GM12878 (cell line): ENCODE measurements around the gene RTN4R. TPM values are rescaled to one million over a fixed set of nuclear protein-coding genes. Genes with fewer than 3 reads are reported as not detected.

Source experiments
- ATAC-seq: fragments of 200-7000 bp; cut with Tn5 transposase; 3 replicates; pipeline ENCODE4 v1.9.1; 2020; ENCODE audit warnings: mild to moderate bottlenecking, moderate library complexity
- BruUV-seq: library from RNA; stranded (reverse); fragments of 400-500 nt; replicated peaks from 2 replicates; lab custom pipeline; 2021; lab: Mats Ljungman, UMichigan
- CTCF ChIA-PET: fragments of 300-600 bp; sonication (Branson Sonifier 250); formaldehyde crosslinking; extraction: SDS; loops from one replicate; lab custom pipeline; 2021; ENCODE audit warnings: inconsistent platforms; lab: Yijun Ruan, JAX
- POLR2A ChIA-PET: fragments of 350-600 bp; formaldehyde crosslinking; extraction: SDS; loops from one replicate; lab custom pipeline; 2021; ENCODE audit warnings: inconsistent platforms; lab: Charles Lee
- RAD21 ChIA-PET: fragments of 300-600 bp; sonication (Branson Sonifier 250); formaldehyde crosslinking; loops from one replicate; lab custom pipeline; 2023; ENCODE audit warnings: antibody characterized with exemption; ENCODE audit not compliant: unreplicated experiment; lab: Charles Lee
- SMC1A ChIA-PET: fragments of 300-600 bp; sonication (Branson Sonifier 250); formaldehyde crosslinking; loops from one replicate; lab custom pipeline; 2023; ENCODE audit not compliant: unreplicated experiment, uncharacterized antibody; lab: Charles Lee
- DNase-seq: peaks from one replicate; pipeline ENCODE4 v3.0.0-alpha.2; 2011; ENCODE audit warnings: low read depth, low spot score
- FAIRE-seq: peaks from 3 replicates; lab custom pipeline; 2011; peaks lifted over from hg19 to GRCh38; lab: Jason Lieb, UNC
- H2AFZ ChIP-seq: 2 replicates; pipeline ENCODE4 v1.6.0; 2011; ENCODE audit warnings: low read depth, low read length, control low read depth; ENCODE audit not compliant: control insufficient read depth
- H3K27ac ChIP-seq: 2 replicates; pipeline ENCODE4 v1.5.1; 2011; ENCODE audit warnings: control low read depth; ENCODE audit not compliant: control insufficient read depth, insufficient read depth
- H3K27me3 ChIP-seq, 2 experiments: replicated peaks in 1 of 2; 2 replicates each; pipeline versions ENCODE4 v1.6.0 to v1.6.1; 2011; ENCODE audit warnings: low read length in 1 of 2; ENCODE audit not compliant: control insufficient read depth in 2 of 2, insufficient read depth in 2 of 2
- H3K36me3 ChIP-seq, 2 experiments: 2 replicates each; pipeline ENCODE4 v1.5.1; 2011; ENCODE audit warnings: low read length in 1 of 2; ENCODE audit not compliant: control insufficient read depth in 2 of 2, insufficient read depth in 2 of 2
- H3K4me1 ChIP-seq: 2 replicates; pipeline ENCODE4 v1.6.1; 2011; ENCODE audit warnings: mild to moderate bottlenecking, low read length, moderate library complexity, mixed read lengths; ENCODE audit not compliant: control insufficient read depth, insufficient read depth
- H3K4me2 ChIP-seq: 2 replicates; pipeline ENCODE4 v1.6.0; 2011; ENCODE audit warnings: control low read depth; ENCODE audit not compliant: control insufficient read depth, insufficient read depth
- H3K4me3 ChIP-seq: fragments of 200-600 bp; sonication (generic); 2 replicates; pipeline ENCODE4 v1.5.1; 2016
- H3K79me2 ChIP-seq: 2 replicates; pipeline ENCODE4 v1.6.0; 2011; ENCODE audit warnings: low read length; ENCODE audit not compliant: control insufficient read depth, insufficient read depth
- H3K9ac ChIP-seq: 2 replicates; pipeline ENCODE4 v1.8.0; 2011; ENCODE audit warnings: low read length, control low read depth, mixed read lengths; ENCODE audit not compliant: control insufficient read depth, insufficient read depth
- H3K9me3 ChIP-seq: replicated peaks from 3 replicates; pipeline ENCODE4 v1.5.1; 2011; ENCODE audit warnings: mild to moderate bottlenecking, low read length; ENCODE audit not compliant: control insufficient read depth, insufficient read depth
- H4K20me1 ChIP-seq: 2 replicates; pipeline ENCODE4 v1.6.0; 2011; ENCODE audit not compliant: control insufficient read depth, insufficient read depth
- ASH2L ChIP-seq: fragments of 300-600, 200-600 bp; sonication (generic); IDR thresholded peaks from 2 replicates; pipeline ENCODE4 v1.6.1; 2017; ENCODE audit warnings: low read depth, mild to moderate bottlenecking, borderline replicate concordance
- BACH1 ChIP-seq: fragments of 450-650 bp; IDR thresholded peaks from 2 replicates; pipeline ENCODE4 v1.6.1; 2017; ENCODE audit warnings: mild to moderate bottlenecking, borderline replicate concordance
- CBX5 ChIP-seq: sonication (generic); IDR thresholded peaks from 2 replicates; pipeline ENCODE4 v1.6.1; 2016; ENCODE audit warnings: low read depth, moderate library complexity, mild to moderate bottlenecking, inconsistent platforms
- FOS ChIP-seq: IDR thresholded peaks from 3 replicates; pipeline ENCODE4 v1.6.1; 2011; ENCODE audit warnings: borderline replicate concordance; ENCODE audit not compliant: insufficient read length; ENCODE audit errors: extremely low read depth
- FOXK2 ChIP-seq: fragments of 450-650 bp; IDR thresholded peaks from 2 replicates; pipeline ENCODE4 v1.6.1; 2017; ENCODE audit warnings: mild to moderate bottlenecking, moderate library complexity
- GATAD2B ChIP-seq: fragments of 450-650 bp; conservative IDR thresholded peaks from 2 replicates; pipeline ENCODE4 v1.6.1; 2017; ENCODE audit warnings: low read depth, mild to moderate bottlenecking, moderate library complexity
- HDAC6 ChIP-seq: fragments of 200-600 bp; sonication (generic); IDR thresholded peaks from one replicate; pipeline ENCODE4 v1.8.0; 2017; ENCODE audit warnings: antibody characterized with exemption; ENCODE audit not compliant: unreplicated experiment
- HDGF ChIP-seq: fragments of 450-650 bp; IDR thresholded peaks from 2 replicates; pipeline ENCODE4 v1.6.1; 2016; ENCODE audit warnings: antibody characterized with exemption
- JUNB ChIP-seq: IDR thresholded peaks from 2 replicates; pipeline ENCODE4 v1.6.1; 2016; ENCODE audit warnings: antibody characterized with exemption, mild to moderate bottlenecking
- LARP7 ChIP-seq: fragments of 450-650 bp; IDR thresholded peaks from 2 replicates; pipeline ENCODE4 v1.6.1; 2017; ENCODE audit warnings: mild to moderate bottlenecking
- MEF2B ChIP-seq: fragments of 450-650 bp; IDR thresholded peaks from 2 replicates; pipeline ENCODE4 v1.6.1; 2018; ENCODE audit warnings: mild to moderate bottlenecking, moderate library complexity; ENCODE audit not compliant: partially characterized antibody, poor library complexity, severe bottlenecking
- MTA3 ChIP-seq: IDR thresholded peaks from 2 replicates; pipeline ENCODE4 v1.6.1; 2012; ENCODE audit warnings: low read length, inconsistent platforms, borderline replicate concordance
- NR2C1 ChIP-seq: fragments of 450-650 bp; IDR thresholded peaks from 2 replicates; pipeline ENCODE4 v1.6.1; 2017; ENCODE audit warnings: antibody characterized with exemption, mild to moderate bottlenecking, moderate library complexity
- NRF1 ChIP-seq: conservative IDR thresholded peaks from 2 replicates; pipeline ENCODE4 v1.6.1; 2011; ENCODE audit warnings: mild to moderate bottlenecking, low read depth, low read length, improper control_type of control experiment
- RB1 ChIP-seq: fragments of 450-650 bp; formaldehyde crosslinking; IDR thresholded peaks from 2 replicates; pipeline ENCODE4 v1.6.1; 2017; ENCODE audit warnings: mild to moderate bottlenecking, borderline replicate concordance
- SIN3A ChIP-seq: IDR thresholded peaks from 2 replicates; pipeline ENCODE4 v1.6.1; 2012; ENCODE audit warnings: low read depth, low read length, improper control_type of control experiment
- ZNF217 ChIP-seq: fragments of 450-650 bp; IDR thresholded peaks from 2 replicates; pipeline ENCODE4 v1.6.1; 2017; ENCODE audit warnings: antibody characterized with exemption, mild to moderate bottlenecking
- WGBS: methylation state at CpG from one replicate; pipeline ENCODE4 v1.1.6; 2016; ENCODE audit warnings: low lambda C conversion rate; ENCODE audit not compliant: insufficient replicate concordance, insufficient coverage; ENCODE audit errors: missing lambda C conversion rate; 5-methylcytosine and 5-hydroxymethylcytosine counted together
- in situ Hi-C: fragments of 300-500 bp; cut with MboI; formaldehyde crosslinking; loops from 9 replicates; pipeline ENCODE4 v1.14.3; 2018; ENCODE audit warnings: mixed read lengths
- intact Hi-C: fragments of 100-400 bp; cut with micrococcal nuclease; formaldehyde crosslinking; loops from one replicate; pipeline ENCODE4 v1.14.2; 2022; ENCODE audit not compliant: unreplicated experiment
- polyA plus RNA-seq, 11 experiments: library from polyadenylated mRNA; depleted of rRNA in 4 of 11; unstranded in 6 of 11; stranded (reverse) in 5 of 11; fragments of >200 nt; fragmentation: Nextera tagmentation in 4 of 11; fragmentation: Illumina TruSeq in 1 of 11; extraction: Ambion mirVana in 4 of 11; extraction: Trizol in 1 of 11; gene quantifications; 1 replicate in 1 of 11; 2 replicates in 10 of 11; pipeline versions ENCODE4 v1.2.1 to v1.2.3, GENCODE V29; 2011 to 2016; ENCODE audit warnings: inconsistent platforms in 2 of 11, missing spikeins in 2 of 11, low read depth in 1 of 11
- total RNA-seq, 4 experiments: library from RNA; depleted of rRNA in 3 of 4; stranded (reverse); fragments of >200 nt in 3 of 4; fragmentation: Illumina TruSeq in 1 of 4; extraction: Trizol in 1 of 4; gene quantifications; 2 replicates each; pipeline versions ENCODE4 v1.2.1 to v1.2.3, GENCODE V29; 2013 to 2021
- TF ChIP-seq, protein P1 (sequence below): IDR thresholded peaks from 2 replicates; pipeline ENCODE4 v1.6.1; 2011; ENCODE audit warnings: low read depth, mild to moderate bottlenecking, low read length, moderate library complexity, borderline replicate concordance; ENCODE audit errors: extremely low read depth
- TF ChIP-seq, protein P2 (sequence below): fragments of 450-650 bp; IDR thresholded peaks from 2 replicates; pipeline ENCODE4 v1.6.1; 2017; ENCODE audit warnings: mild to moderate bottlenecking, low read depth, inconsistent platforms; ENCODE audit not compliant: poor library complexity, severe bottlenecking
- TF ChIP-seq, protein P3 (sequence below): IDR thresholded peaks from 2 replicates; pipeline ENCODE4 v1.6.1; 2012; ENCODE audit warnings: low read depth, low read length, improper control_type of control experiment

The RTN4R gene
- total and polyA plus RNA-seq, 10 of the 15 experiments (the other 5 are each of a cell fraction or from before 2014, with no cell fraction given), result 0.03 to 1.0 (median 0.60) TPM; not detected in 2

DNA sequence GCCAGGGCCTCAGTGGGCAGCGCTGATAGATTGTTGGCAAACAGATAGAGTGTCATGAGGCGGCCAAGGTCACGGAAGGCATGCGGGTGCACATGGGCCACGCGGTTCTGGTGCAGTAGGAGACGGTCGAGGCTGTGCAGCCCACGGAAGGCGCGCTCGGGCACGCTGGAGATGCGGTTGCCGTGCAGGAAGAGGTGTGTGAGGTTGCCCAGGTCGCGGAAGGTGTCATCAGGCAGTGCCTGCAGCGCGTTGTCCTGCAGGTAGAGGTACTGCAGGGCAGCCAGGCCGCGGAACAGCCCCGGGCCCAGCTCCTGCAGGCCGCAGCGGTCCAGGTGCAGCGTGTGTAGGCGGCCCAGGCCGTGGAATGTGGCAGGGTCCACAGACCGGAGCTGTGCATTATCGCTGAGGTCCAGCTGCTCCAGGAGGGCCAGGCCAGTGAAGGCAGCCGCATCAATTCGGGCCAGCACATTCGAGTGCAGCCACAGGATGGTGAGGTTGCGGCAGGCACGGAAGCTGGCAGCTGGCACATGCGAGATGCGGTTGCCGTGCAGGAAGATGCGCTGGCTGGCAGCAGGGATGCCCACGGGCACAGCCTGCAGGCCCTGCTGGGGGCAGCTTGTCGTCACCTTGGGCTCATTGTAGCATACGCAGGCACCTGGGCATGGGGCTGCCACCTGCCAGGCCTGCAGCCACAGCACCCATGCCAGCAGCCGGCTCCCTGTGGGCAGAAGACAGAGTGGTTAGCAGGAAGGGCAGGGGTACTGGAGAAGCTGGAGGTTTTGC lies 25.5 kb downstream of the RTN4R start:
- ChIA-PET CTCF (no interaction called here), POLR2A (no interaction called here), SMC1A (no interaction called here), RAD21 (no interaction called here)
- TF ChIP-seq, protein P1, sequence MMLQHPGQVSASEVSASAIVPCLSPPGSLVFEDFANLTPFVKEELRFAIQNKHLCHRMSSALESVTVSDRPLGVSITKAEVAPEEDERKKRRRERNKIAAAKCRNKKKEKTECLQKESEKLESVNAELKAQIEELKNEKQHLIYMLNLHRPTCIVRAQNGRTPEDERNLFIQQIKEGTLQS, result no peak
- no peak for TF ChIP-seq ZNF217
- no peak for TF ChIP-seq CBX5
- TF ChIP-seq BACH1, result no peak
- TF ChIP-seq, protein P2, sequence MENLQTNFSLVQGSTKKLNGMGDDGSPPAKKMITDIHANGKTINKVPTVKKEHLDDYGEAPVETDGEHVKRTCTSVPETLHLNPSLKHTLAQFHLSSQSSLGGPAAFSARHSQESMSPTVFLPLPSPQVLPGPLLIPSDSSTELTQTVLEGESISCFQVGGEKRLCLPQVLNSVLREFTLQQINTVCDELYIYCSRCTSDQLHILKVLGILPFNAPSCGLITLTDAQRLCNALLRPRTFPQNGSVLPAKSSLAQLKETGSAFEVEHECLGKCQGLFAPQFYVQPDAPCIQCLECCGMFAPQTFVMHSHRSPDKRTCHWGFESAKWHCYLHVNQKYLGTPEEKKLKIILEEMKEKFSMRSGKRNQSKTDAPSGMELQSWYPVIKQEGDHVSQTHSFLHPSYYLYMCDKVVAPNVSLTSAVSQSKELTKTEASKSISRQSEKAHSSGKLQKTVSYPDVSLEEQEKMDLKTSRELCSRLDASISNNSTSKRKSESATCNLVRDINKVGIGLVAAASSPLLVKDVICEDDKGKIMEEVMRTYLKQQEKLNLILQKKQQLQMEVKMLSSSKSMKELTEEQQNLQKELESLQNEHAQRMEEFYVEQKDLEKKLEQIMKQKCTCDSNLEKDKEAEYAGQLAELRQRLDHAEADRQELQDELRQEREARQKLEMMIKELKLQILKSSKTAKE, result no peak
- no peak for TF ChIP-seq NR2C1
- no peak for TF ChIP-seq GATAD2B
- TF ChIP-seq ASH2L, result no peak
- TF ChIP-seq, protein P3, sequence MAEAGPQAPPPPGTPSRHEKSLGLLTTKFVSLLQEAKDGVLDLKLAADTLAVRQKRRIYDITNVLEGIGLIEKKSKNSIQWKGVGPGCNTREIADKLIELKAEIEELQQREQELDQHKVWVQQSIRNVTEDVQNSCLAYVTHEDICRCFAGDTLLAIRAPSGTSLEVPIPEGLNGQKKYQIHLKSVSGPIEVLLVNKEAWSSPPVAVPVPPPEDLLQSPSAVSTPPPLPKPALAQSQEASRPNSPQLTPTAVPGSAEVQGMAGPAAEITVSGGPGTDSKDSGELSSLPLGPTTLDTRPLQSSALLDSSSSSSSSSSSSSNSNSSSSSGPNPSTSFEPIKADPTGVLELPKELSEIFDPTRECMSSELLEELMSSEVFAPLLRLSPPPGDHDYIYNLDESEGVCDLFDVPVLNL, result no peak
- TF ChIP-seq FOXK2, result no peak
- TF ChIP-seq FOS, result no peak
- TF ChIP-seq MEF2B, result no peak
- TF ChIP-seq SIN3A, result no peak
- no peak for TF ChIP-seq HDGF
- no peak for TF ChIP-seq HDAC6
- no peak for TF ChIP-seq JUNB
- TF ChIP-seq NRF1, result no peak
- TF ChIP-seq MTA3, result no peak
- TF ChIP-seq LARP7, result no peak
- no peak for TF ChIP-seq RB1
- H3K79me2 ChIP-seq, result no peaks in the 10 kb centered on the region
- intact Hi-C loops, result no loop called here
- H3K9me3 ChIP-seq, result no peaks in the 10 kb centered on the region
- no peak overlapping the region for H2AFZ ChIP-seq
- DNase-seq, result no peak
- H3K36me3 ChIP-seq, result no peaks in the 10 kb centered on the region
- no TSS peak for BruUV-seq
- ATAC-seq, result no peak
- H4K20me1 ChIP-seq, result no peaks in the 10 kb centered on the region
- no peak overlapping the region for H3K4me2 ChIP-seq
- WGBS, result 94% methylated on average over 42 of the region's 42 CpGs
- H3K4me1 ChIP-seq, result peaks cover 53% of the 10 kb centered on the region
- in situ Hi-C loops, result no loop called here
- H3K9ac ChIP-seq, result no peak overlapping the region
- H3K27me3 ChIP-seq, result no peaks in the 10 kb centered on the region
- H3K4me3 ChIP-seq, result no peak overlapping the region
- H3K27ac ChIP-seq, result no peak overlapping the region
- no peak for FAIRE-seq
